ENCODE data around the gene CCDC97.
A peak's percentile ranks its signal among the peaks of the same experiment; 100 is the strongest.

Gene CCDC97

DNA sequence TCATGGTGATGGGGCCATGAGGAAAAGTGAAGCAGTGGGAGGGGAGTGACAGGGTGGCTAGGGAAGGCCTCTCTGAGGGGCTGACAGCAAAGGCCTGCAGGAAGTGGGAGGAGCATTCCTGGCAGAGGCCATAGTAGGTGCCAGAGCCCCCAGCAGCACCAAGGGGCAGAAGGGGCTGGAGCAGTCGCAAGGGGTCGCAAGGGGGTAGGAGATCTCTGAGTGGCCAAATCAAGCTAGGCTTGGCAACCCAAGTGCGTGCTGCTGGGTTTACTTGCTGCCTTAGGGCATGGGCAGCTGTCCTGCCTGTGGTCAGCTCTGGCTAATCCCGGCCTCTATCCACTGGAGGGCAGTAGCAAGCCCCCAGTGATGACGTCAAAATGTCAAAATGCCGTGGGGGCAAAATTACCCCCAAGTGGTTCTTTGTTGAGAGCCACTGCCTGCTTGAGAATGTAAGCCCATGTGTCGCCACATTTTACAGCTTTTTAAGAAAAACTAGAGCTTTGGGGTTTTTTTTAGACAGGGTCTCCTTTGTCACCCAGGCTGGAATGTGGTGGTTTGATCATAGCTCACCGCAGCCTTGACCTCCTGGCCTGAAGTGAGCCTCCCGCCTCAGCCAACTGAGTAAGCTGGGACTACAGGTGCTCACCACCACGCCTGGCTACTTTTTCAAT lies 11.8 kb downstream of the CCDC97 start:
- peaks cover 39% of the 10 kb centered on the region for H3K36me3 ChIP-seq (ENCODE audit: control insufficient read depth, insufficient read depth, low read length, severe bottlenecking)
- H3K4me1 ChIP-seq (ENCODE audit: control insufficient read depth, insufficient read depth, low read length): peaks cover 52% of the 10 kb centered on the region
- H3K9ac ChIP-seq (ENCODE audit: low read length): peak overlapping the region; percentile 80
- no peaks in the 10 kb centered on the region for H3K9me3 ChIP-seq (ENCODE audit: control insufficient read depth, low read length)
- H3K4me3 ChIP-seq (ENCODE audit: low read length): no peak overlapping the region
- peak; percentile 87 for DNase-seq (ENCODE audit: low read depth)
- H3K27me3 ChIP-seq (replicated peaks; ENCODE audit: control insufficient read depth, insufficient read depth, low read length): no peaks in the 10 kb centered on the region

- peaks cover 32% of the 10 kb centered on the region for H3K36me3 ChIP-seq (ENCODE audit: control insufficient read depth, insufficient read depth, low read length, severe bottlenecking)
- no peak for DNase-seq (ENCODE audit: low read depth)
- peak overlapping the region; percentile 80 for H3K9ac ChIP-seq (ENCODE audit: low read length)
- peaks cover 52% of the 10 kb centered on the region for H3K4me1 ChIP-seq (ENCODE audit: control insufficient read depth, insufficient read depth, low read length)
- H3K27me3 ChIP-seq (replicated peaks; ENCODE audit: control insufficient read depth, insufficient read depth, low read length): no peaks in the 10 kb centered on the region
- peak overlapping the region; percentile 5 for H3K4me3 ChIP-seq (ENCODE audit: low read length)
- H3K9me3 ChIP-seq (ENCODE audit: control insufficient read depth, low read length): no peaks in the 10 kb centered on the region
These were observed 12.5 kb downstream of the CCDC97 start for GRCh38 chr19:41322451-41322850.

GRCh38 chr19:41323023-41323422 lies 13.1 kb downstream of the CCDC97 start:
- H3K9ac ChIP-seq (ENCODE audit: low read length): peak overlapping the region; percentile 80
- H3K27me3 ChIP-seq (replicated peaks; ENCODE audit: control insufficient read depth, insufficient read depth, low read length): no peaks in the 10 kb centered on the region
- no peaks in the 10 kb centered on the region for H3K9me3 ChIP-seq (ENCODE audit: control insufficient read depth, low read length)
- DNase-seq (ENCODE audit: low read depth): peak; percentile 73
- H3K4me1 ChIP-seq (ENCODE audit: control insufficient read depth, insufficient read depth, low read length): peaks cover 52% of the 10 kb centered on the region
- H3K36me3 ChIP-seq (ENCODE audit: control insufficient read depth, insufficient read depth, low read length, severe bottlenecking): peaks cover 26% of the 10 kb centered on the region
- H3K4me3 ChIP-seq (ENCODE audit: low read length): peak overlapping the region; percentile 5

- DNase-seq (ENCODE audit: low read depth): peak; percentile 97
- H3K4me1 ChIP-seq (ENCODE audit: control insufficient read depth, insufficient read depth, low read length): peaks cover 52% of the 10 kb centered on the region
- H3K36me3 ChIP-seq (ENCODE audit: control insufficient read depth, insufficient read depth, low read length, severe bottlenecking): peaks cover 27% of the 10 kb centered on the region
- peak overlapping the region; percentile 80 for H3K9ac ChIP-seq (ENCODE audit: low read length)
- H3K9me3 ChIP-seq (ENCODE audit: control insufficient read depth, low read length): no peaks in the 10 kb centered on the region
- no peaks in the 10 kb centered on the region for H3K27me3 ChIP-seq (replicated peaks; ENCODE audit: control insufficient read depth, insufficient read depth, low read length)
- peak overlapping the region; percentile 53 for H3K4me3 ChIP-seq (ENCODE audit: low read length)
These were observed 13.6 kb downstream of the CCDC97 start for GRCh38 chr19:41323430-41324125.

- Histone ChIP-seq H3K27me3 (replicated peaks; ENCODE audit: control insufficient read depth, insufficient read depth, low read length) (no peaks in the 10 kb centered on the region), H3K4me1 (ENCODE audit: control insufficient read depth, insufficient read depth, low read length) (peaks cover 52% of the 10 kb centered on the region), H3K4me3 (ENCODE audit: low read length) (peak overlapping the region; percentile 53), H3K36me3 (ENCODE audit: control insufficient read depth, insufficient read depth, low read length, severe bottlenecking) (peaks cover 26% of the 10 kb centered on the region), H3K9ac (ENCODE audit: low read length) (peak overlapping the region; percentile 80), H3K9me3 (ENCODE audit: control insufficient read depth, low read length) (no peaks in the 10 kb centered on the region)
- peak; percentile 40 for DNase-seq (ENCODE audit: low read depth)
These were observed 14.3 kb downstream of the CCDC97 start for GRCh38 chr19:41324231-41324702.

GRCh38 chr19:41324921-41325639 lies 15.1 kb downstream of the CCDC97 start:
- DNase-seq (ENCODE audit: low read depth): peak; percentile 71
- peak overlapping the region; percentile 80 for H3K9ac ChIP-seq (ENCODE audit: low read length)
- no peak overlapping the region for H3K4me3 ChIP-seq (ENCODE audit: low read length)
- no peaks in the 10 kb centered on the region for H3K27me3 ChIP-seq (replicated peaks; ENCODE audit: control insufficient read depth, insufficient read depth, low read length)
- H3K36me3 ChIP-seq (ENCODE audit: control insufficient read depth, insufficient read depth, low read length, severe bottlenecking): peaks cover 19% of the 10 kb centered on the region
- peaks cover 52% of the 10 kb centered on the region for H3K4me1 ChIP-seq (ENCODE audit: control insufficient read depth, insufficient read depth, low read length)
- no peaks in the 10 kb centered on the region for H3K9me3 ChIP-seq (ENCODE audit: control insufficient read depth, low read length)

- peaks cover 52% of the 10 kb centered on the region for H3K4me1 ChIP-seq (ENCODE audit: control insufficient read depth, insufficient read depth, low read length)
- H3K4me3 ChIP-seq (ENCODE audit: low read length): no peak overlapping the region
- peaks cover 15% of the 10 kb centered on the region for H3K36me3 ChIP-seq (ENCODE audit: control insufficient read depth, insufficient read depth, low read length, severe bottlenecking)
- no peaks in the 10 kb centered on the region for H3K9me3 ChIP-seq (ENCODE audit: control insufficient read depth, low read length)
- H3K9ac ChIP-seq (ENCODE audit: low read length): peak overlapping the region; percentile 16
- DNase-seq (ENCODE audit: low read depth): no peak
- H3K27me3 ChIP-seq (replicated peaks; ENCODE audit: control insufficient read depth, insufficient read depth, low read length): no peaks in the 10 kb centered on the region
These were observed 15.6 kb downstream of the CCDC97 start for GRCh38 chr19:41325640-41325946.

DNA sequence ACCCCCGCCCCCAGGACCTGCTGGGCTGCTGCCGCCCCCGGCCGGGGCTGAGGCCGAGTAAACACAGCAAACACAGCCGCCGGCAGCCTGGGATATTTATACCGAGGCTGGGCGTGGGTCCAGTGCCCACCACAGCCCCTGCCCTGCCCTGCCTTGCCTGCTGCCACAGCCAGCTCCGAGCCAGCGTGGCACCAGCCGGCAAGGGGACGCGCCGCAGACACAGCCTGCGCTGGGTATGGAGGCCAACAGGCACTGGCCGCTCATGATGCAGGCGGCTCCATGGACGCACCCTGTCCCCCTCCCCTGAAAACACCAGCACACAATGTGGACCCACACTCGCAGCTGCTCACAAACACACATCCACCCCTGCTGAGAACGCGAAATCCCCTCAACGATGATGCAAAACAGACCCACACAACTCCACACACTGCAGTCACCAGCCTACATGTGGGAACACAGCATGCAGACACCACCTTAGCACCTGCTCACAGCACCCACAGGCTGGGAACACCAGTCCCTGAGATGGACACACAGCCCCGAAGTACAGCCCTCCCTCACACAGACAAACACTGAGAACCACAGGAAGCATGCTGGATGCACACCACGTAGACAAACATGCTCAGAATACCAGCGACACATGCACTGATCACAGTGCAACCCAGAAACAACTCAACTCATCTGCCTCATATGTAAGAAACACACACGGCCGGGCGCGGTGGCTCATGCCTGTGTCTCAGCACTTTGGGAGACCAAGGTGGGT lies 16.2 kb downstream of the CCDC97 start:
- peak; percentile 55 for DNase-seq (ENCODE audit: low read depth)
- H3K9me3 ChIP-seq (ENCODE audit: control insufficient read depth, low read length): no peaks in the 10 kb centered on the region
- no peaks in the 10 kb centered on the region for H3K27me3 ChIP-seq (replicated peaks; ENCODE audit: control insufficient read depth, insufficient read depth, low read length)
- H3K9ac ChIP-seq (ENCODE audit: low read length): peak overlapping the region; percentile 16
- peaks cover 10% of the 10 kb centered on the region for H3K36me3 ChIP-seq (ENCODE audit: control insufficient read depth, insufficient read depth, low read length, severe bottlenecking)
- no peak overlapping the region for H3K4me3 ChIP-seq (ENCODE audit: low read length)
- peaks cover 52% of the 10 kb centered on the region for H3K4me1 ChIP-seq (ENCODE audit: control insufficient read depth, insufficient read depth, low read length)

- Histone ChIP-seq H3K36me3 (ENCODE audit: control insufficient read depth, insufficient read depth, low read length, severe bottlenecking) (peaks cover 14% of the 10 kb centered on the region), H3K4me3 (ENCODE audit: low read length) (no peak overlapping the region), H3K27me3 (replicated peaks; ENCODE audit: control insufficient read depth, insufficient read depth, low read length) (no peaks in the 10 kb centered on the region), H3K9ac (ENCODE audit: low read length) (peak overlapping the region; percentile 11), H3K9me3 (ENCODE audit: control insufficient read depth, low read length) (no peaks in the 10 kb centered on the region), H3K4me1 (ENCODE audit: control insufficient read depth, insufficient read depth, low read length) (peaks cover 42% of the 10 kb centered on the region)
- no peak for DNase-seq (ENCODE audit: low read depth)
These were observed 17.2 kb downstream of the CCDC97 start for GRCh38 chr19:41327076-41327575.

GRCh38 chr19:41327576-41328156 lies 17.7 kb downstream of the CCDC97 start:
- H3K4me1 ChIP-seq (ENCODE audit: control insufficient read depth, insufficient read depth, low read length): peaks cover 37% of the 10 kb centered on the region

More at GRCh38 chr19:41327576-41328156, 17.7 kb downstream of the CCDC97 start:
- H3K9ac ChIP-seq (ENCODE audit: low read length): peak overlapping the region; percentile 11
- H3K4me3 ChIP-seq (ENCODE audit: low read length): no peak overlapping the region
- H3K9me3 ChIP-seq (ENCODE audit: control insufficient read depth, low read length): no peaks in the 10 kb centered on the region
- DNase-seq (ENCODE audit: low read depth): no peak
- peaks cover 14% of the 10 kb centered on the region for H3K36me3 ChIP-seq (ENCODE audit: control insufficient read depth, insufficient read depth, low read length, severe bottlenecking)
- H3K27me3 ChIP-seq (replicated peaks; ENCODE audit: control insufficient read depth, insufficient read depth, low read length): no peaks in the 10 kb centered on the region

Data from adipocyte (in vitro differentiated cells).